ENCODE measurements around the gene ESYT3. TPM values are rescaled to one million over a fixed set of nuclear protein-coding genes. Genes with fewer than 3 reads are reported as not detected.
A peak's percentile ranks its signal among the peaks of the same experiment; 100 is the strongest.
"Not testable (repeated sequence)": the region's sequence is repeated elsewhere in the genome, so short reads cannot be mapped to it uniquely, and the experiment has no call there.

Gene ESYT3
- total RNA-seq, 1 donor from 2014 or later, result 66.4 TPM

DNA sequence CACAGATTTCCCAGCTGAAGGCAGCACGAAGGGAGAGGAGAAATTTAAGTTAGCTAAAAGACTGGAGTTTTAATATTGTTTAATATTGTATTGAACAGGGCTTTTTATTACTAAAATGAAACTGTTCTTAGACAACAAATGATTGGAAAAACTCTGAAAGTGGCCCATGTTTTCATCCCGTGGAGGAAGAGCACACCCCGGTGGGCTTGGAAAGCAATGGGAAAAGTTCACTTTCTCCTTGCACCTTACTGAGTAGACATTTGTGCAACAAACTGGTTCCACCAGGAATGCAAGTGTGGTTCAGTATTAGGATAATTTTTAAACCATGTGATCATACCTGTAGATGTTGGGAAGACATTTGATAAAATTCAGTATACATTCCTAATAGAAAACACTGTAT, 8.2 kb upstream of the ESYT3 start:
- H3K27me3 ChIP-seq, result no peaks in the 10 kb centered on the region
- H3K9me3 ChIP-seq, result no peaks in the 10 kb centered on the region
- DNase-seq (no peak), ATAC-seq (peak; percentile 36)
- no peak overlapping the region for H3K27ac ChIP-seq
- peak; percentile 33 for TF ChIP-seq CTCF (IDR thresholded peaks at IDR 0.05)
- H3K4me3 ChIP-seq, result no peak overlapping the region
- intact Hi-C loops (cut with DNase I), result no loop called here
- H3K36me3 ChIP-seq, result no peaks in the 10 kb centered on the region
- no peaks in the 10 kb centered on the region for H3K4me1 ChIP-seq

- intact Hi-C loops (cut with DNase I); DNase-seq; H3K4me1 ChIP-seq; ATAC-seq; H3K27me3 ChIP-seq; H3K9me3 ChIP-seq; H3K36me3 ChIP-seq; H3K4me3 ChIP-seq; H3K27ac ChIP-seq: not testable (repeated sequence)
These were observed 7.7 kb upstream of the ESYT3 start for GRCh38 chr3:138426754-138427153.

DNA sequence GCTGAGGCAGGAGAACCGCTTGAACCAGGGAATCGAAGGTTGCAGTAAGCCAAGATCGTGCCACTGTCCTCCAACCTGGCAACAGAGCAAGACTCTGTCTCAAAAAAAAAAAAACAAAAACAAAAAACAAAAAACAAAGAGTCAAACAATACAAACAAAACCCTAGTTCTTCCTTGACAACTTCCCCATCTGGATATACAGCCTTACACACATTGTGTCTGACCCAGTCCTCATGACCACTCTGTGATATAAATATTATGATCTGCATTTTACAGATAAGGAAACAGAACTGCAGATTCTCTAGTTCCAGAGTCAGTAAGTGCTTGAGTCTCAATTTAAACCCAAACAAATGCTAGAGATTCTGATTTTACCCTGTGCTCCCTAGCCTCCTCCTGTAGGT, 4.8 kb upstream of the ESYT3 start:
- intact Hi-C loops (cut with DNase I), result no loop called here
- H3K9me3 ChIP-seq, result no peaks in the 10 kb centered on the region
- H3K27ac ChIP-seq, result no peak overlapping the region
- no peak for TF ChIP-seq CTCF (IDR thresholded peaks at IDR 0.05)
- ATAC-seq, result no peak
- H3K4me1 ChIP-seq, result peaks cover 10% of the 10 kb centered on the region
- DNase-seq, result no peak
- no peak overlapping the region for H3K4me3 ChIP-seq
- peaks cover 18% of the 10 kb centered on the region for H3K27me3 ChIP-seq
- H3K36me3 ChIP-seq, result no peaks in the 10 kb centered on the region

GRCh38 chr3:138432576-138433240, 1.7 kb upstream of the ESYT3 start:
- Histone ChIP-seq H3K4me1 (peaks cover 16% of the 10 kb centered on the region), H3K27me3 (peaks cover 37% of the 10 kb centered on the region), H3K9me3 (no peaks in the 10 kb centered on the region), H3K36me3 (no peaks in the 10 kb centered on the region), H3K4me3 (no peak overlapping the region), H3K27ac (no peak overlapping the region)
- no peak for ATAC-seq
- intact Hi-C loops (cut with DNase I), result no loop called here
- TF ChIP-seq CTCF (IDR thresholded peaks at IDR 0.05), result no peak
- no peak for DNase-seq

- no peaks in the 10 kb centered on the region for H3K36me3 ChIP-seq
- TF ChIP-seq CTCF (IDR thresholded peaks at IDR 0.05), result no peak
- H3K9me3 ChIP-seq, result no peaks in the 10 kb centered on the region
- no peak for ATAC-seq
- peak overlapping the region; percentile 17 for H3K27ac ChIP-seq
- DNase-seq, result no peak
- intact Hi-C loops (cut with DNase I), result no loop called here
- peak overlapping the region; percentile 63 for H3K4me3 ChIP-seq
- peaks cover 16% of the 10 kb centered on the region for H3K4me1 ChIP-seq
- peaks cover 37% of the 10 kb centered on the region for H3K27me3 ChIP-seq
These were observed 532 bp upstream of the ESYT3 start for GRCh38 chr3:138433892-138434275.

DNA sequence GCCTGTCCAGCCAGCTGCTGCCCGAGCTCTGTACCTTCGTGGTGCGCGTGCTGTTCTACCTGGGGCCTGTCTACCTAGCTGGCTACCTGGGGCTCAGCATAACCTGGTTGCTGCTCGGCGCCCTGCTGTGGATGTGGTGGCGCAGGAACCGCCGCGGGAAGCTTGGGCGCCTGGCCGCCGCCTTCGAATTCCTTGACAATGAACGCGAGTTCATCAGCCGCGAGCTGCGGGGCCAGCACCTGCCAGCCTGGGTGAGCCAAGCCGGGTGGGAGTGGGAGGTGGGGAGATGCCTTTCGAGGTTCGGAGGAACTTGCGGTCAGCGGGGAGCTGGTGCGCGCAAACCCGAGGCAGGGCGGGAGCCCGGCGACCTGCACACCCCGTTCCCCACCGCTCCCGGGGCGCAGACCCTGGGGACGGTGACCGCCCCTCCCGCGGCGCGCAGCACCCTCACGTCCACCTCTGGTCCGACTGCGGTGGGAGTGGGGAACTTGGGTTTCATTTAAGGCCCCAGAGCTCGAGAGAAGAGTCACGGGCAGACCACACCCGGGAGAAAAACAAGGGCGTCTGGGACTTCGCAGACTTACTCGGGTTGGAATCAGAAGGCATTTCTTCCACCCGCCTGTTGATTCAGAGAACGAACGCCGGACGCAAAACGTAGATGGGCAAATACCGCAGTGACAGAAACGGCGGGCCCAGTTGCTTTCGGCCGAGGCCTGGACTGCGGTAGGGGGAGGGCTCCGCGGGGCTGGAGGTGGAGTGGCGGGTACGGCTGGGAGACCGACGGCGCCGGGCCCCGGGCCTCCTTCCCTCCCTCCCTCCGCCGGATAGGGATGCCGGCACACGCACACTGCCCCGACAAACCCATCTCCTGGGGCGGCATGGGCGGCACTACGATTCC, 708 bp downstream of the ESYT3 start:
- peak overlapping the region; percentile 74 for H3K27ac ChIP-seq

More for the DNA sequence above, 708 bp downstream of the ESYT3 start:
- Histone ChIP-seq H3K9me3 (no peaks in the 10 kb centered on the region), H3K4me3 (peak overlapping the region; percentile 63), H3K36me3 (no peaks in the 10 kb centered on the region), H3K27me3 (peaks cover 37% of the 10 kb centered on the region), H3K4me1 (peaks cover 16% of the 10 kb centered on the region)
- DNase-seq, result peak; percentile 72
- intact Hi-C loops (cut with DNase I), result no loop called here
- peak; percentile 20 for ATAC-seq
- TF ChIP-seq CTCF (IDR thresholded peaks at IDR 0.05), result no peak
